Neural crest cell (in vitro differentiated cells): ENCODE data around the gene CNDP2. TPM values are rescaled to one million over a fixed set of nuclear protein-coding genes. Genes with fewer than 3 reads are reported as not detected.
"Not testable (repeated sequence)": the region's sequence is repeated elsewhere in the genome, so short reads cannot be mapped to it uniquely, and the experiment has no call there.

ENCODE experiments used
- DNase-seq: peaks from one replicate; pipeline ENCODE4 v3.0.0; 2021; ENCODE audit warnings: low read depth, mixed read lengths, low spot score
- H3K27ac Mint-ChIP-seq: one replicate; pipeline ENCODE4 v1.8.0; 2021; ENCODE audit warnings: mild to moderate bottlenecking, mixed read lengths; ENCODE audit not compliant: unreplicated experiment
- H3K27me3 Mint-ChIP-seq: 2 replicates; pipeline ENCODE4 v1.8.0; 2021; ENCODE audit warnings: low read depth, mild to moderate bottlenecking, mixed read lengths
- H3K36me3 Mint-ChIP-seq: 2 replicates; pipeline ENCODE4 v1.8.0; 2021; ENCODE audit warnings: low read depth, mild to moderate bottlenecking, mixed read lengths
- H3K4me1 Mint-ChIP-seq: 2 replicates; pipeline ENCODE4 v1.8.0; 2021; ENCODE audit warnings: mixed read lengths
- H3K4me3 Mint-ChIP-seq: one replicate; pipeline ENCODE4 v1.8.0; 2021; ENCODE audit warnings: mild to moderate bottlenecking, mixed read lengths
- H3K9me3 Mint-ChIP-seq: 2 replicates; pipeline ENCODE4 v1.8.0; 2021; ENCODE audit warnings: mixed read lengths
- total RNA-seq: library from RNA; stranded (reverse); gene quantifications from 2 replicates; pipeline ENCODE4 v1.2.1, GENCODE V29; 2021
- TF ChIP-seq, protein P1 (sequence below): fragments of 200-600 bp; sonication (generic); conservative IDR thresholded peaks from 2 replicates; pipeline ENCODE4 v1.5.0; 2021; ENCODE audit warnings: antibody characterized with exemption, mild to moderate bottlenecking

CNDP2 gene
- total RNA-seq, 1 donor from 2014 or later = 194 TPM

DNA sequence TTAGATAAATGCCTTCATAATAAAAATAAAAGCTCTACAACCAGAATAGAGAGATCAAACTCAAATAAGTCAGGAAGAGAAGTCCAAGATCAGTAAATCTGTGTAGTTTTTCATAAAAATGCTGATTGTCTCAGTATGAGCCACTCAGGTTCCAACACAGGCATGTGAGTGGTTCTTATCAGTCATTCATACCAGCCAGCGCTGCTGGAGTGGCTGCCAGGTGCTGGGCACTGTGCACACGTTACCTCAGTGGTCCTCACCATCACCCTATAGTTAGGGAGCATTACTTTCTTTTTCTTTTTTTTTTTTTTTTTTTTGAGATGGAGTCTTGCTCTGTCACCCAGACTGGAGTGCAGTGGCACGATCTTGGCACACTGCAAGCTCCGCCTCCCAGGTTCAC, 61.9 kb downstream of the CNDP2 start:
- Mint-ChIP-seq H3K4me1 (peaks cover 3% of the 10 kb centered on the region), H3K27ac (no peak overlapping the region), H3K9me3 (no peaks in the 10 kb centered on the region), H3K4me3 (no peak overlapping the region), H3K36me3 (no peaks in the 10 kb centered on the region), H3K27me3 (peaks cover 24% of the 10 kb centered on the region)
- TF ChIP-seq, protein P1, sequence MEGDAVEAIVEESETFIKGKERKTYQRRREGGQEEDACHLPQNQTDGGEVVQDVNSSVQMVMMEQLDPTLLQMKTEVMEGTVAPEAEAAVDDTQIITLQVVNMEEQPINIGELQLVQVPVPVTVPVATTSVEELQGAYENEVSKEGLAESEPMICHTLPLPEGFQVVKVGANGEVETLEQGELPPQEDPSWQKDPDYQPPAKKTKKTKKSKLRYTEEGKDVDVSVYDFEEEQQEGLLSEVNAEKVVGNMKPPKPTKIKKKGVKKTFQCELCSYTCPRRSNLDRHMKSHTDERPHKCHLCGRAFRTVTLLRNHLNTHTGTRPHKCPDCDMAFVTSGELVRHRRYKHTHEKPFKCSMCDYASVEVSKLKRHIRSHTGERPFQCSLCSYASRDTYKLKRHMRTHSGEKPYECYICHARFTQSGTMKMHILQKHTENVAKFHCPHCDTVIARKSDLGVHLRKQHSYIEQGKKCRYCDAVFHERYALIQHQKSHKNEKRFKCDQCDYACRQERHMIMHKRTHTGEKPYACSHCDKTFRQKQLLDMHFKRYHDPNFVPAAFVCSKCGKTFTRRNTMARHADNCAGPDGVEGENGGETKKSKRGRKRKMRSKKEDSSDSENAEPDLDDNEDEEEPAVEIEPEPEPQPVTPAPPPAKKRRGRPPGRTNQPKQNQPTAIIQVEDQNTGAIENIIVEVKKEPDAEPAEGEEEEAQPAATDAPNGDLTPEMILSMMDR = no peak
- no peak for DNase-seq

GRCh38 chr18:74562131-74562730, 66.1 kb downstream of the CNDP2 start:
- Mint-ChIP-seq H3K4me3 (no peak overlapping the region), H3K27ac (no peak overlapping the region), H3K4me1 (peaks cover 3% of the 10 kb centered on the region), H3K27me3 (no peaks in the 10 kb centered on the region), H3K9me3 (no peaks in the 10 kb centered on the region), H3K36me3 (peaks cover 3% of the 10 kb centered on the region)
- TF ChIP-seq, protein P1 = no peak
- no peak for DNase-seq

GRCh38 chr18:74562775-74563174, 66.6 kb downstream of the CNDP2 start:
- TF ChIP-seq, protein P1 = no peak
- Mint-ChIP-seq H3K27me3 (no peaks in the 10 kb centered on the region), H3K4me1 (peaks cover 3% of the 10 kb centered on the region), H3K36me3 (peaks cover 3% of the 10 kb centered on the region), H3K4me3 (no peak overlapping the region), H3K9me3 (no peaks in the 10 kb centered on the region), H3K27ac (no peak overlapping the region)
- no peak for DNase-seq

DNA sequence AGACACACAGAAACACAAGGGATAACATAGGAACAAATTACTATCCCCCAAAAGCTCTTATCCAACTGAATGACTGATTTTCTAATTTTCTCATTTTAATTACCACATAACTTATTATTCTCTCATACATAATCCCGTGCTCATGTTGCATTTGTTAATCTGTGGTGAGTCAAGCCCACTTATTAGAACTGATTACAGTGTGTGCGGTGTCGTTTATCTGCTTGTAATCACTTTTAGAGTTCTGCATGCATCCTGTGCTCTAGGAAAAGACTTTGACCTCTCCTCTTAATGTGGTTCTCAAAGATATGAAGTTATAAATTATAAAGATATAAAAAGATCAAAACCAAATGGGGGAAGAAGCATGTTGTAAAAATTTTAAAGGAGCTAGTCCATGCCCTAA, 67.8 kb downstream of the CNDP2 start:
- peaks cover 3% of the 10 kb centered on the region for H3K9me3 Mint-ChIP-seq

GRCh38 chr18:74565164-74565563, 69.0 kb downstream of the CNDP2 start:
- not testable (repeated sequence) for H3K4me1 Mint-ChIP-seq, H3K36me3 Mint-ChIP-seq, H3K27me3 Mint-ChIP-seq, DNase-seq, H3K9me3 Mint-ChIP-seq, H3K4me3 Mint-ChIP-seq, H3K27ac Mint-ChIP-seq

More for the DNA sequence above, 67.8 kb downstream of the CNDP2 start:
- no peak for DNase-seq
- H3K36me3 Mint-ChIP-seq = peaks cover 3% of the 10 kb centered on the region
- H3K4me1 Mint-ChIP-seq = peaks cover 3% of the 10 kb centered on the region
- no peak overlapping the region for H3K27ac Mint-ChIP-seq
- TF ChIP-seq, protein P1 = no peak
- H3K27me3 Mint-ChIP-seq = peaks cover 9% of the 10 kb centered on the region
- no peak overlapping the region for H3K4me3 Mint-ChIP-seq

GRCh38 chr18:74565993-74566392, 69.8 kb downstream of the CNDP2 start:
- not testable (repeated sequence) for H3K27me3 Mint-ChIP-seq, DNase-seq, H3K36me3 Mint-ChIP-seq, H3K9me3 Mint-ChIP-seq, H3K4me3 Mint-ChIP-seq, H3K4me1 Mint-ChIP-seq, H3K27ac Mint-ChIP-seq
